Measurements from ENCODE around the gene CDKN2A.

Gene CDKN2A

GRCh38 chr9:21935631-21936030 lies 58.6 kb downstream of the CDKN2A start:
- TF ChIP-seq, protein P1, sequence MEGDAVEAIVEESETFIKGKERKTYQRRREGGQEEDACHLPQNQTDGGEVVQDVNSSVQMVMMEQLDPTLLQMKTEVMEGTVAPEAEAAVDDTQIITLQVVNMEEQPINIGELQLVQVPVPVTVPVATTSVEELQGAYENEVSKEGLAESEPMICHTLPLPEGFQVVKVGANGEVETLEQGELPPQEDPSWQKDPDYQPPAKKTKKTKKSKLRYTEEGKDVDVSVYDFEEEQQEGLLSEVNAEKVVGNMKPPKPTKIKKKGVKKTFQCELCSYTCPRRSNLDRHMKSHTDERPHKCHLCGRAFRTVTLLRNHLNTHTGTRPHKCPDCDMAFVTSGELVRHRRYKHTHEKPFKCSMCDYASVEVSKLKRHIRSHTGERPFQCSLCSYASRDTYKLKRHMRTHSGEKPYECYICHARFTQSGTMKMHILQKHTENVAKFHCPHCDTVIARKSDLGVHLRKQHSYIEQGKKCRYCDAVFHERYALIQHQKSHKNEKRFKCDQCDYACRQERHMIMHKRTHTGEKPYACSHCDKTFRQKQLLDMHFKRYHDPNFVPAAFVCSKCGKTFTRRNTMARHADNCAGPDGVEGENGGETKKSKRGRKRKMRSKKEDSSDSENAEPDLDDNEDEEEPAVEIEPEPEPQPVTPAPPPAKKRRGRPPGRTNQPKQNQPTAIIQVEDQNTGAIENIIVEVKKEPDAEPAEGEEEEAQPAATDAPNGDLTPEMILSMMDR (IDR thresholded peaks at IDR 0.05; ENCODE audit: control insufficient read depth, insufficient read depth, low read depth, low read length, missing control alignments): no peak
- no peak for DNase-seq (ENCODE audit: low read depth)
- H3K4me3 ChIP-seq (ENCODE audit: control insufficient read depth, low read depth, low read length): no peak overlapping the region

DNA sequence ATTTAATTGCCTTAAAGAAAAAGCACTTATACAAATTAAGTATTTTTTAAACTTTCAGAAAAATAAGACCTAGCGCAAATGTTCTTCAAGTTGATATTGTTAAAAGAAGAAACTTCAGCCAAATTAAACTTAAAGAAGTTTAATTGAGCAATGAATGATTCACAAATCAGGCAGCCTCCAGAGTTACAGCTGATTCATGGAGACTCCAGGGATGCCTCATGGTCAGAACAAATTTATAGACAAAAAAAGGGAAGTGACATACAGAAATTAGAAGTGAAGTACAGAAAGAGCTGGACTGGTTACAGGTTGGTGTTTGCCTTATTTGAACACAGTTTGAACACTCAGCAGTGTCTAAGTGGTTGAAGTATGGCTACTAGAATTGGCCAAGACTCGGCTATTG lies 60.3 kb downstream of the CDKN2A start:
- TF ChIP-seq, protein P1 (IDR thresholded peaks at IDR 0.05; ENCODE audit: control insufficient read depth, insufficient read depth, low read depth, low read length, missing control alignments): no peak
- DNase-seq (ENCODE audit: low read depth): no peak
- H3K4me3 ChIP-seq (ENCODE audit: control insufficient read depth, low read depth, low read length): no peak overlapping the region

- TF ChIP-seq, protein P1 (IDR thresholded peaks at IDR 0.05; ENCODE audit: control insufficient read depth, insufficient read depth, low read depth, low read length, missing control alignments): no peak
- no peak for DNase-seq (ENCODE audit: low read depth)
- no peak overlapping the region for H3K4me3 ChIP-seq (ENCODE audit: control insufficient read depth, low read depth, low read length)
Measured at GRCh38 chr9:21933281-21933680, 60.9 kb downstream of the CDKN2A start.

GRCh38 chr9:21931428-21931827 lies 62.8 kb downstream of the CDKN2A start:
- TF ChIP-seq, protein P1 (IDR thresholded peaks at IDR 0.05; ENCODE audit: control insufficient read depth, insufficient read depth, low read depth, low read length, missing control alignments): no peak
- H3K4me3 ChIP-seq (ENCODE audit: control insufficient read depth, low read depth, low read length): no peak overlapping the region
- no peak for DNase-seq (ENCODE audit: low read depth)

DNA sequence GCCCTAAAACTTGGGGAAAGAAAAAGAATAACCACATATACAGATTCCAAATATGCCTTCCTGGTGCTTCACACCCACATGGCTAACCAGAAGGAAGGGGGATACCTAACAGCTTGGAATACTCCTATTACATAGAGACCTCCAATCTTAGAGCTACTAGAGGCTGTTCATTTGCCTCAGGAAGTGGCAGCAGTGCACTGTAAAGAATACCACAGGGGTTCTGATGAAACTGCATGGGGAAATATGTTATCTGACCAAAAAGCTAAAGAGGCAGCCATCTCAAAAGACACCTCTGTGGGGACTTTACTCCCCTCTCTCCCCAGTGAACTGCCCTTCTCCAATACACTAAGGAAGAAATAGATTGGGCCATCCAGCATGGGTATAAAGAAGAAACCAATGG lies 66.4 kb downstream of the CDKN2A start:
- TF ChIP-seq, protein P1 (IDR thresholded peaks at IDR 0.05; ENCODE audit: control insufficient read depth, insufficient read depth, low read depth, low read length, missing control alignments): no peak
- no peak for DNase-seq (ENCODE audit: low read depth)
- H3K4me3 ChIP-seq (ENCODE audit: control insufficient read depth, low read depth, low read length): no peak overlapping the region

GRCh38 chr9:21923694-21924093 lies 70.5 kb downstream of the CDKN2A start:
- H3K4me3 ChIP-seq (ENCODE audit: control insufficient read depth, low read depth, low read length): no peak overlapping the region
- no peak for DNase-seq (ENCODE audit: low read depth)
- TF ChIP-seq, protein P1 (IDR thresholded peaks at IDR 0.05; ENCODE audit: control insufficient read depth, insufficient read depth, low read depth, low read length, missing control alignments): no peak
